ENCODE measurements around the gene FAM20A. TPM values are rescaled to one million over a fixed set of nuclear protein-coding genes. Genes with fewer than 3 reads are reported as not detected.
A peak's percentile ranks its signal among the peaks of the same experiment; 100 is the strongest.

The FAM20A gene
- total RNA-seq, 1 experiment from 2014 or later, result 0.11 TPM

- Histone ChIP-seq H4K20me1 (ENCODE audit: low read length) (peaks cover 36% of the 10 kb centered on the region), H3K9me2 (replicated peaks; ENCODE audit: low read length) (no peaks in the 10 kb centered on the region), H2AFZ (ENCODE audit: low read length) (peak overlapping the region; percentile 77), H3K4me1 (ENCODE audit: insufficient read depth, low read length) (peaks cover 50% of the 10 kb centered on the region), H3F3A (ENCODE audit: low read length, unreplicated experiment) (no peaks in the 10 kb centered on the region), H3K9ac (ENCODE audit: low read length) (peak overlapping the region; percentile 89), H3K4me2 (ENCODE audit: low read length) (peak overlapping the region; percentile 87), H3K9me3 (ENCODE audit: low read length) (no peaks in the 10 kb centered on the region), H3K36me3 (ENCODE audit: low read depth, low read length) (peaks cover 17% of the 10 kb centered on the region), H3K27me3 (ENCODE audit: low read length) (no peaks in the 10 kb centered on the region), H3K27ac (ENCODE audit: low read length) (peak overlapping the region; percentile 84), H3K4me3 (ENCODE audit: low read length) (peak overlapping the region; percentile 86), H3K79me2 (ENCODE audit: low read length) (peaks cover 45% of the 10 kb centered on the region)
- POLR2A ChIA-PET (ENCODE audit: unreplicated experiment), result interaction anchor here (0.5 to 0.8 kb wide), 2 partner anchors 31 to 201 kb away, joined by 3 to 6 read pairs; no protein-coding TSS in a partner anchor
- intact Hi-C loops (cut with micrococcal nuclease), result loop anchor here (2.0 kb wide), 2 partner anchors 55 to 247 kb away; partner anchors contain the start of gene WIPI1
- TF ChIP-seq CTCF (conservative IDR thresholded peaks at IDR 0.05; ENCODE audit: low read depth, low read length) (no peak; the same call in 1 of the 2 replicates), EZH2phosphoT487 (IDR thresholded peaks at IDR 0.05; ENCODE audit: borderline replicate concordance, low read length) (no peak), EZH2 (IDR thresholded peaks at IDR 0.05; ENCODE audit: low read length, unreplicated experiment) (no peak)
- CTCF ChIA-PET, result interaction anchor here (0.7 to 0.9 kb wide), 2 partner anchors 22 to 37 kb away, joined by 3 to 4 read pairs; no protein-coding TSS in a partner anchor
- no TSS peak for BruUV-seq (replicated peaks)
- ATAC-seq, result peak; percentile 67
- peak; percentile 78 for DNase-seq
Observed at GRCh38 chr17:68511671-68512246, 89.4 kb downstream of the FAM20A start.

GRCh38 chr17:68511254-68511670 lies 89.9 kb downstream of the FAM20A start:
- Histone ChIP-seq H3K9me3 (ENCODE audit: low read length) (no peaks in the 10 kb centered on the region), H4K20me1 (ENCODE audit: low read length) (peaks cover 33% of the 10 kb centered on the region), H3K9ac (ENCODE audit: low read length) (peak overlapping the region; percentile 89), H3K4me1 (ENCODE audit: insufficient read depth, low read length) (peaks cover 46% of the 10 kb centered on the region), H2AFZ (ENCODE audit: low read length) (peak overlapping the region; percentile 77), H3K79me2 (ENCODE audit: low read length) (peaks cover 41% of the 10 kb centered on the region), H3K27me3 (ENCODE audit: low read length) (no peaks in the 10 kb centered on the region), H3K36me3 (ENCODE audit: low read depth, low read length) (peaks cover 13% of the 10 kb centered on the region), H3F3A (ENCODE audit: low read length, unreplicated experiment) (no peaks in the 10 kb centered on the region), H3K9me2 (replicated peaks; ENCODE audit: low read length) (no peaks in the 10 kb centered on the region), H3K27ac (ENCODE audit: low read length) (peak overlapping the region; percentile 84), H3K4me3 (ENCODE audit: low read length) (peak overlapping the region; percentile 86), H3K4me2 (ENCODE audit: low read length) (peak overlapping the region; percentile 87)
- no TSS peak for BruUV-seq (replicated peaks)
- ATAC-seq, result no peak
- no peak for DNase-seq
- TF ChIP-seq EZH2 (IDR thresholded peaks at IDR 0.05; ENCODE audit: low read length, unreplicated experiment), result no peak
- TF ChIP-seq CTCF (conservative IDR thresholded peaks at IDR 0.05; ENCODE audit: low read depth, low read length), result 0 out of 2 replicates have a peak, but pooled peaks have one; percentile 18
- intact Hi-C loops (cut with micrococcal nuclease), result no loop called here
- POLR2A ChIA-PET (ENCODE audit: unreplicated experiment), result no interaction called here
- CTCF ChIA-PET, result interaction anchor here (0.7 kb wide), 1 partner anchor 36 kb away, joined by 3 read pairs; no protein-coding TSS in a partner anchor
